Activated naive CD4-positive, alpha-beta T cell treated with anti-CD3 and anti-CD28 coated beads, Interleukin-2, amount 50 U/mL, for 24 hours (primary cell): ENCODE data around the gene ZNF615.
A peak's percentile ranks its signal among the peaks of the same experiment; 100 is the strongest.
"Not testable (repeated sequence)": the region's sequence is repeated elsewhere in the genome, so short reads cannot be mapped to it uniquely, and the experiment has no call there.

ENCODE experiments used
- H3K27ac Mint-ChIP-seq: one replicate; pipeline ENCODE4 v1.8.0; 2021; ENCODE audit warnings: mild to moderate bottlenecking, mixed read lengths
- H3K27me3 Mint-ChIP-seq: one replicate; pipeline ENCODE4 v1.8.0; 2021; ENCODE audit warnings: mixed read lengths
- H3K36me3 Mint-ChIP-seq: one replicate; pipeline ENCODE4 v1.8.0; 2021; ENCODE audit warnings: mixed read lengths
- H3K4me1 Mint-ChIP-seq: one replicate; pipeline ENCODE4 v1.8.0; 2021; ENCODE audit warnings: mixed read lengths
- H3K4me3 Mint-ChIP-seq: one replicate; pipeline ENCODE4 v1.8.0; 2021; ENCODE audit warnings: mild to moderate bottlenecking, mixed read lengths
- H3K9me3 Mint-ChIP-seq: one replicate; pipeline ENCODE4 v1.8.0; 2021; ENCODE audit warnings: mixed read lengths

The ZNF615 gene

DNA sequence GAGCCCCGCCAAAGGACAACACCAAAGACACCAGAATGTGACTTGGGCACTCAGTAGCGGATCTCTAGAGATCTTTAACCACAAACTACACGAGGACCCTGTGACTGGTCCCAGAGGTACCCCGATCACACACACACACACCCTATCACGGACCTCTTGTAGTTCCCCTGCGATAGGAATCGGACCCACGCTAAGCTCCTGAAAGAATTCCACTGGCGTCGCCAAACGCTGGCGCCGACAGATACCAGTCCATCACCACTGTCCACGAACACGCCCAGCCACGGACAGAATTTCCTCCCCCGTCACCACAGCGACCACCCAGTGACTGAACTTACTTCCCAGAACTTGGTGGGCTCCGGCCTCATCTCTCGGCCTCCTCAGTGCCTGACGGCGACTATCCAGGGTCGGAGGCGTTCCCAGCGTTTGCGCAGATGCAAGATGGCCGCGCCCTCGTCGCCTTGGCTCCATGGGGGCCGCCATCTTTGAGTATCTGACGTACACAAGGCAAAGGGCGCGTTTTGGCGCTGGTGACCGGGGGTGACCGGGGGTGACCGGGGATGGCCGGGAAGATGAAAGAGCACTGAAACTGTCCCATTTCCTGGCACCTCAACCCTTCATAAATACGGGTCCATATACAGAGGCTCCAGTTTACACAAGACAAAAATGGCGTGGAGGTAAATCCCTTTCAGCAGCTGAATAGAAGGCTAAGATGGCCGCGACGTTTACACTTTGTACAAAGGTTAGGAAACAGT lies at the start of gene ZNF615:
Gene ZNF615, minus strand, starts transcription at position 406 of the 752 bp plus-strand sequence. CDS start 4,500 bp downstream, outside the sequence.
- Mint-ChIP-seq H3K27ac (peak within 1 kb of the TSS; percentile 92), H3K4me3 (peak within 1 kb of the TSS; percentile 95), H3K4me1 (peaks cover 24% of the 10 kb centered on the region), H3K9me3 (peaks cover 14% of the 10 kb centered on the region), H3K27me3 (no peaks in the 10 kb centered on the region), H3K36me3 (peaks cover 30% of the 10 kb centered on the region)

DNA sequence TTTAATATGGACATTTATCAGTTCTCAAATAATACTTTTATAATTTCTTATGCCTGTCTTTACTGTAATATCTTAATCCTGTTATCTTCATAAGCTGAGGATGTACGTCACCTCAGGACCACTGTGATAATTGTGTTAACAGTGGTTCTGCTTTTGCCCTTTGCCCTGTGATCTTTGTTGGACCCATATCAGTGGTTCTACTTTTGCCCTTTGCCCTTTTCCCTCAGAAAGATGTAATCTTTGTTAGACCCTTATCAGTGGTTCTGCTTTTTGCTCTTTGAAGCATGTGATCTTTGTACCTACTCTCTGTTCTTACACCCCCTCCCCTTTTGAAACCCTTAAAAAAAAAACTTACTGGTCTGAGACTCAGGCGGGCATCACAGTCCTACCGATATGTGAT lies 48.5 kb upstream of the ZNF615 start:
- Mint-ChIP-seq H3K36me3 (peaks cover 55% of the 10 kb centered on the region), H3K9me3 (peaks cover 26% of the 10 kb centered on the region)
- H3K4me3 Mint-ChIP-seq, H3K27ac Mint-ChIP-seq, H3K27me3 Mint-ChIP-seq, H3K4me1 Mint-ChIP-seq: not testable (repeated sequence)

DNA sequence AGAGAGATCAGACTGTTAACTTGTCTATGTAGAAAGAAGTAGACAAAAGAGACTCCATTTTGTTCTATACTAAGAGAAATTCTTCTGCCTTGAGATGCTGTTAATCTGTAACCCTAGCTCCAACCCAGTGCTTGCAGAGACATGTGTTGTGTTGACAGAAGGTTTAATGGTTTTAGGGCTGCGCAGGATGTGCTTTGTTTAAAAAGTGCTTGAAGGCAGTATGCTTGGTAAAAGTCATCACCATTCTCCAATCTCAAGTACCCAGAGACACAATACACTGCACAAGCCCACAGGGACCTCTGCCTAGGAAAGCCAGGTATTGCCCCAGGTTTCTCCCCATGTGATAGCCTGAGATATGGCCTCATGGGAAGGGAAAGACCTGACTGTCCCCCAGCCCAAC lies 43.7 kb upstream of the ZNF615 start:
- H3K4me1 Mint-ChIP-seq = peaks cover 29% of the 10 kb centered on the region
- H3K27ac Mint-ChIP-seq, H3K27me3 Mint-ChIP-seq, H3K4me3 Mint-ChIP-seq: not testable (repeated sequence)
- H3K9me3 Mint-ChIP-seq = peaks cover 33% of the 10 kb centered on the region
- H3K36me3 Mint-ChIP-seq = peaks cover 49% of the 10 kb centered on the region

DNA sequence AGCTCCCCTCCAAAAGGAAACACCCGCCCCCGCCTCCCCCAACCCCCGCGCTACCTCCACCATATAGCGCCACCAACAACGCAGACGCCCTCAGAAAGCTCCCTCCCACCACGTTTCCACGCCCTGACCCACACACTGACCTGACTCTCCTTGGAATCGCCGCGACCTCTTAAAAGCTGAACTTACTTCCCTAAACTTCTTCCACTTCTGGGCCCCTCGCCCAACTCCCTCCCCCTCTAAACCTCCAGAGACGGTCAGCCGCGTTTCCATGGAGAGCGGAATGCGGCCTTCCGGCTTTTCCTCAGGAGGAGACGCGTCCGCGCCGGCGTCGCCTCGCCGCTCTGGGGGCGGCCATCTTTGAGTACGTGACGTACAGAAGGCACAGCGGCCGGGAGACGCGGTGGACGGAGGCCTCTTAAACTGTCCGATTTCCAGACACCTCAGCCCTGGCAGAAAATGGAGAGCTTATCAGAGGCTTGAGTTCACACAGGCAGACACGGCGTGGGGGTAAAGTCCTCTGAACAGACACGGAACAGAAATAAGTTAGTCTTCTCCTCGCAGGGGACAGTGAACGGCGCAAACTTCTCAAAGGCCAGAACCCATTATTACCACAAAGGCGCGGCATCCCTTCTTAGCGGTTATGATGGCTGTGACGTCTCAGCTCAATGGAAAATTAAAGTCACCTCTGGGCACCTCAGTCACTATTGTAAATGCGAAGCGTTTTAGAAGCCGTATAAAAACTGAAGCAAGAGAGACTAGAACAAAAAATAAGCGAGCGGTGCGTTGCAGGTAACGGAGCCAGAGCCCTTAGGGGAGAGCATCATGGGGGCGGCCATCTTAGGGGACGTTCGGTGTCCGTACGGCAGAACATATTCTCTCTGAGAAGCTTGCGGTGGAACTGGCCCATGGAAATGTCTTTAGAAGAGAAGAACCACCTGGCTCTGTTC lies 40.8 kb upstream of the ZNF615 start, which contains the start of gene ZNF432:
Gene ZNF432, minus strand, starts transcription at position 284 of the 947 bp plus-strand sequence. CDS start 1,970 bp downstream, outside the sequence.
- peak within 1 kb of the TSS; percentile 99 for H3K27ac Mint-ChIP-seq
- peaks cover 31% of the 10 kb centered on the region for H3K9me3 Mint-ChIP-seq
- H3K36me3 Mint-ChIP-seq = peaks cover 51% of the 10 kb centered on the region
- H3K4me1 Mint-ChIP-seq = peaks cover 36% of the 10 kb centered on the region
- no peaks in the 10 kb centered on the region for H3K27me3 Mint-ChIP-seq
- peak within 1 kb of the TSS; percentile 96 for H3K4me3 Mint-ChIP-seq

DNA sequence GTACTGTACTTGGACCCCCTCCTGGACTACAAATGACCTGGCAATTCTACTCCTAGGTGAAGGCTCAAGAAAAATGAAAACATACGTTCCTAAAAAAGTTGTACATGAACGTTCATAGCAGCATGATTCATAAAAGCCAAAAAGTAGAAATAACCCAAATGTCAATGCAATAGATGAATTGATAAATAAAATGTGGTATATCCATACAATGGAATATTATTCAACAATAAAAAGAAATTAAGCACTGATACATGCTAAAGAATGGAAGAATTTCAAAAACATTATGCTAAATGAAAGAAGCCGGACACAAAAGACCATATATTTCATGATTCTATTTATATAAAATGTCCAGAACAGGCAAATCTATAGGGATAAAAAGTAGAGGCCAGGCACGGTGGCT lies 31.2 kb upstream of the ZNF615 start:
- no peak overlapping the region for H3K4me3 Mint-ChIP-seq
- no peaks in the 10 kb centered on the region for H3K27me3 Mint-ChIP-seq
- H3K27ac Mint-ChIP-seq = no peak overlapping the region
- H3K4me1 Mint-ChIP-seq = no peaks in the 10 kb centered on the region
- peaks cover 85% of the 10 kb centered on the region for H3K36me3 Mint-ChIP-seq
- peaks cover 49% of the 10 kb centered on the region for H3K9me3 Mint-ChIP-seq

DNA sequence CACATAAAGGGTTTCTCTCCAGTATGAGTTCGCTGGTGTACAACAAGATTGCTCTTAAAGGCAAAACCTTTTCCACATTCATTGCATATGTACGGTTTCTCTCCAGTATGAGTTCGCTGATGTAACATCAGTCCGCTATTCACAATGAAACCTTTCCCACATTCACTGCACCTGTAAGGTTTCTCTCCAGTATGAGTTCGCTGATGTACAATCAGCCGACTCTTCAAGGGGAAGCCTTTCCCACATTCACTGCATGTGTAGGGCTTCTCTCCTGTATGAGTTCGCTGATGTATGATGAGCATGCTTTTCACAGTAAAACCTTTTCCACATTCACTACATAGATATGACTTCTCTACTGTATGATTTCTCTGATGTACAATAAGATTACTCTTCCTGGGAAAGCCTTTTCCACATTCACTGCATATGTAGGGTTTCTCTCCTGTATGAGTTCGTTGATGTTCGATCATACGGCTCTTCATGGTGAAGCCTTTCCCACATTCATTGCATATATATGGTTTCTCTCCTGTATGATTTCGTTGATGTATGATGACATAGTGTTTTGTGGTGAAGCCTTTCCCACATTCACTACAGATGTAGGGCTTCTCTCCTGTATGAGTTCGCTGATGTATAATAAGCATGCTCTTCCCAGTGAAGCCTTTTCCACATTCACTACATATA lies 26.2 kb upstream of the ZNF615 start:
- H3K4me3 Mint-ChIP-seq = peak overlapping the region; percentile 47
- peaks cover 68% of the 10 kb centered on the region for H3K36me3 Mint-ChIP-seq
- H3K27me3 Mint-ChIP-seq = no peaks in the 10 kb centered on the region
- no peaks in the 10 kb centered on the region for H3K4me1 Mint-ChIP-seq
- H3K9me3 Mint-ChIP-seq = peaks cover 42% of the 10 kb centered on the region
- H3K27ac Mint-ChIP-seq = no peak overlapping the region

DNA sequence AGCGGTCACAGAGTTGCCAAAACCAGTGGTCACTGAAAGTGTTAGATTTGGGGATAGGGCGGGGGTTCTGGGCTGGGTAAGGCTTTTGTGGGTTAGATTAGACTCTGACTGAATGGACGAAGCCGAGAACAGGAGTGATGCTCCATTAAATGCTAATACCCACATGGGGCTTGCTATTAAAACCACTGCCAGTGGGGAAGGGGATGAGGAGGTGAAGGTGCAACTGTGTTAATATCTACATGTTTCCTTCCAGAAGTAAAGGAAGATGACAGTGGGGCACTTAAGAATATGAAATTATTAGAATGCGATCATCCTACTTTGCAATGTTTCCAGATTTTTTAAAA lies 20.7 kb upstream of the ZNF615 start:
- Mint-ChIP-seq H3K27ac (peak overlapping the region; percentile 97), H3K4me1 (peaks cover 33% of the 10 kb centered on the region), H3K4me3 (peak overlapping the region; percentile 94), H3K9me3 (peaks cover 18% of the 10 kb centered on the region), H3K27me3 (no peaks in the 10 kb centered on the region), H3K36me3 (peaks cover 61% of the 10 kb centered on the region)

DNA sequence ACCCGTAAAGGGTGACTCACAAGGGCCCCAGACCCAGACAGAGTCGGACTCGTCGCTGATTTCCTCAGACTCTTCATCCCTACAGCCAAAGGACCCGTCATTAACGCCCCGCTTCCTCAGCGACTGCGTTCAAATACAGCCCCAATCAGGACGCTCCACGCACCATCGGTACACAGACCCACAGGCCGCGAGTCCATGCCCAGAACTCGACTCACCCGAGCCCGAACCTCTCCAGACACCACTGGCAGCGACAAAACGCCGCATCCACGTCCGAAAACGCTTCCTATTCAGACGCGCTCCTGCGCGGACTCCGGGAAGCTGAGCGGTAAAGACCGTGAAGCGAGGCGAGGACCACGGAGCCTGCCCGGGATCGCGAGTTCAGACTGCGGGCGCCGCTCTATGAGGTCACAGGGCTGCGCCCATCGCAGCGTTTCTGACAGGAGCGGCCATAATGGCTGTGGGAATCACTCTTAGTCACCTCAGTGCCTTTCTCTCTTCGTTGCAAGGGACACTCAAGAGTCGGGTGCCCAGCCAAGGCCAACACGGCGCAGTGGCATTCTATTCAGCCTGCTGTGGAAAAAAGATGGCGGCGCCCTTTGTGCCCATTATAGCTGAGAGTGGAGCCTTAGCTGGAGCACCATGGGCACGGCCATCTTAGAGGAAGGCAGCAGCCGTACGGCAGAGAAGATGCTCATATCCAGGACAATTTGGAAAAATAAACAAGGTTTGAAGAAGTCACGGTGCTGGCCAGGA lies 20.2 kb upstream of the ZNF615 start, which contains the start of gene ZNF614:
Gene ZNF614, minus strand, starts transcription at position 353 of the 753 bp plus-strand sequence. CDS start 2,634 bp downstream, outside the sequence.
- Mint-ChIP-seq H3K4me1 (peaks cover 33% of the 10 kb centered on the region), H3K36me3 (peaks cover 63% of the 10 kb centered on the region), H3K27ac (peak within 1 kb of the TSS; percentile 97), H3K4me3 (peak within 1 kb of the TSS; percentile 94), H3K27me3 (no peaks in the 10 kb centered on the region), H3K9me3 (peaks cover 17% of the 10 kb centered on the region)

DNA sequence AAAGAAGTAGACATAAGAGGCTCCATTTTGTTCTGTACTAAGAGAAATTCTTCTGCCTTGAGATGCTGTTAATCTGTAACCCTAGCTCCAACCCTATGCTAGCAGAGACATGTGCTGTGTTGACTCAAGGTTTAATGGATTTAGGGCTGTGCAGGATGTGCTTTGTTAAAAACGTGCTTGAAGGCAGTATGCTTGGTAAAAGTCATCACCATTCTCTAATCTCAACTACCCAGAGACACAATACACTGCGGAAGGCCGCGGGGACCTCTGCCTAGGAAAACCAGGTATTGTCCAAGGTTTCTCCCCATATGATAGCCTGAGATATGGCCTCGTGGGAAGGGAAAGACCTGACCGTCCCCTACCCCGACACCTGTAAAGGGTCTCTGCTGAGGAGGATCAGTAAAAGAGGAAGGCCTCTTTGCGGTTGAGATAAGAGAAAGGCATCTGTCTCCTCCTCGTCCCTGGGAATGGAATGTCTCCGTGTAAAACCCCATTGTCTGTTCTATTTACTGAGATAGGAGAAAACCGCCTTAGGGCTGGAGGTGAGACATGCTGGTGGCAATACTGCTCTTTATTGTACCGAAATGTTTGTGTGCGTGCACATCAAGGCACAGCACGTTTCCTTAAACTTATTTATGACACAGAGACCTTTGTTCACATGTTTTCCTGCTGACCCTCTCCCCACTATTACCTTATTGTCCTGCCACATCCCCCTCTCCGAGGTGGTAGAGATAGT lies 18.4 kb upstream of the ZNF615 start:
- peaks cover 67% of the 10 kb centered on the region for H3K36me3 Mint-ChIP-seq

DNA sequence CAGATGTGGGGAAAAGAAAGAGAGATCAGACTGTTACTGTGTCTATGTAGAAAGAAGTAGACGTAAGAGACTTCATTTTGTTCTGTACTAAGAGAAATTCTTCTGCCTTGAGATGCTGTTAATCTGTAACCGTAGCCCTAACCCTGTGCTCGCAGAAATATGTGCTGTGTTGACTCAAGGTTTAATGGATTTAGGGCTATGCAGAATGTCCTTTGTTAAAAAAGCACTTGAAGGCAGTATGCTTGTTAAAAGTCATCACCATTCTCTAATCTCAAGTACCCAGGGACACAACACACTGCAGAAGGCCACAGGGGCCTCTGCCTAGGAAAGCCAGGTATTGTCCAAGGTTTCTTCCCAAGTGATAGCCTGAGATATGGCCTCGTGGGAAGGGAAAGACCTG lies 16.5 kb upstream of the ZNF615 start:
- not testable (repeated sequence) for H3K27ac Mint-ChIP-seq, H3K4me3 Mint-ChIP-seq, H3K27me3 Mint-ChIP-seq
- peaks cover 20% of the 10 kb centered on the region for H3K9me3 Mint-ChIP-seq
- H3K36me3 Mint-ChIP-seq = peaks cover 75% of the 10 kb centered on the region
- peaks cover 42% of the 10 kb centered on the region for H3K4me1 Mint-ChIP-seq

More for the DNA sequence above, 18.4 kb upstream of the ZNF615 start:
- not testable (repeated sequence) for H3K27me3 Mint-ChIP-seq, H3K27ac Mint-ChIP-seq
- peaks cover 37% of the 10 kb centered on the region for H3K4me1 Mint-ChIP-seq
- H3K9me3 Mint-ChIP-seq = peaks cover 22% of the 10 kb centered on the region
- H3K4me3 Mint-ChIP-seq = peak overlapping the region; percentile 94

DNA sequence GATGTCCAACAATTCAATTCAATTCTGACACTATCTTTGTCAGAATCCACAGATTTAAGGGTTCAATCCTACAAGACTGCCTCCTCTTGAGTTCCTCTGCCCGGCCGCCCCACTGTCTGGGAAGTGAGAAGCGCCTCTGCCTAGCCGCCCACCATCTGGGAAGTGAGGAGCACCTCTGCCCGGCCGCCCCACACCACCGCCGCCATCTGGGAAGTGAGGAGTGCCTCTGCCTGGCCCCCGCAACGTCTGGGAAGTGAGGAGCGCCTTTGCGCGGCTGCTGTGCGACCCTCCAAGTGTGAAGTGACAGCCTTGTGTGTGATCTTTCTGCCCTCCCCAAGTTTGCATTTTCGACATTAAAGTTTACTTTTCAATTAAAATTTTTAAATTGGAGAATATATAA lies 14.2 kb upstream of the ZNF615 start:
- Mint-ChIP-seq H3K4me3 (no peak overlapping the region), H3K4me1 (peaks cover 25% of the 10 kb centered on the region), H3K36me3 (peaks cover 84% of the 10 kb centered on the region), H3K27me3 (no peaks in the 10 kb centered on the region), H3K27ac (no peak overlapping the region), H3K9me3 (peaks cover 34% of the 10 kb centered on the region)

DNA sequence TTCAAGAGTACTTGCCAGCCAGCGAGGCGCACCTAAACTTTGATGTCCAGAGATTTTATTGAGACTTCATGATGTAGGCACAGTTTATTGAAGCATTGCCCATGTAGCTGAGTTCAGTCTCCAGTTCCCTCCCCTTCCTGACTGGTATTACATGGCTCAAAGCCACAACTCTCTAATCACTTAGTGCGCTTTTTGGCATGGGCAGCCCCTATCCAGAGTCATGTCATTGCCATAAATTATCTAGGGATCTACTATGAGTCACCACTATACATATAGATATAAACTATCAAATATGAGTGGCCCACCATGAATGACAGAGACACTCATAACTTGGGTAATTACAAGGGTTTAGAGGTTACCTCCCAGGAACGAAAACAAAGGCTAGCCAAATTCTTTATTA lies 12.5 kb upstream of the ZNF615 start:
- Mint-ChIP-seq H3K27ac (no peak overlapping the region), H3K9me3 (peaks cover 40% of the 10 kb centered on the region), H3K36me3 (peaks cover 85% of the 10 kb centered on the region), H3K4me3 (no peak overlapping the region), H3K27me3 (no peaks in the 10 kb centered on the region), H3K4me1 (peaks cover 10% of the 10 kb centered on the region)

DNA sequence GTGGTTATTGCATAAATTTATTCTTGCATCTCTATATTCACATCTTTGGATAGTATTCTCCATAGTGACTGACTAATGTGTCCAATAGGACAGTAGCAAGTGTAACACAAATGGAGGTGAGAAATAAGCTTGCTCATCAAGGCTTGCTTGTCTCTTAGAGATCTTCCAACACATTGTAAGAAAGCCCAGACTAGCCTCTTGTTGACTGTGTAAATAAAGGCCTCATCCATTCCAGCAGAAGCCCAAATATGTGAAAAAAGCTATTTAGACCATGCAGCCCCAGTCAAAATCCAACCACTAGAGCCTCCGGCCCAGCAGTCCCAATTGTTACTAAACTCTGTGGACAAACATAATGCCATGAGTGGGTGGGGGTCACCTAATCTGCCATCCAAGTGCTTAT lies 2.7 kb upstream of the ZNF615 start:
- Mint-ChIP-seq H3K36me3 (peaks cover 28% of the 10 kb centered on the region), H3K9me3 (peaks cover 13% of the 10 kb centered on the region), H3K27me3 (no peaks in the 10 kb centered on the region), H3K4me3 (no peak overlapping the region), H3K27ac (no peak overlapping the region), H3K4me1 (peaks cover 24% of the 10 kb centered on the region)

DNA sequence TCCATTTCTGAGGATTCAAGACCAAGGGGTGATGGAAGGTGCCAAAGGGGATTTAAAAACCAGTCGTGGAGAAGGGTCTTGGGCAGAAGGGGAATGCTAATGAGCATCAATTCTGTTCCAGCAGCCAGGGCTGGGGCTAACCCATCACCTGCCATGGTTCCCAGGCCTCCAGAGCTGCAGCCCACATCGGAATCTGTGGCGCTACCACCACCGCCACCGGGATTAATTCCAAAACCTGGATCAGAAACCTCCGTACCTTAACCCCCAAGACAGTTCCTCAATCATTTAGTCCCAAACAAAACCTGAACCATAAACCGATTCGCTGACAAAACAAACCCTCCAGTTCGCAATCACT lies 583 bp downstream of the ZNF615 start:
- H3K36me3 Mint-ChIP-seq = peaks cover 29% of the 10 kb centered on the region
- no peaks in the 10 kb centered on the region for H3K27me3 Mint-ChIP-seq
- peaks cover 24% of the 10 kb centered on the region for H3K4me1 Mint-ChIP-seq
- peak overlapping the region; percentile 95 for H3K4me3 Mint-ChIP-seq
- peaks cover 14% of the 10 kb centered on the region for H3K9me3 Mint-ChIP-seq
- peak overlapping the region; percentile 92 for H3K27ac Mint-ChIP-seq
